Suppressor macrophage treated with lipopolysaccharide for 4 hours (primary cell): ENCODE data around the gene ABL1.
"Not testable (repeated sequence)": the region's sequence is repeated elsewhere in the genome, so short reads cannot be mapped to it uniquely, and the experiment has no call there.

ENCODE experiments used
- DNase-seq: peaks from one replicate; pipeline ENCODE4 v3.0.0-alpha.2; 2020

The ABL1 gene

DNA sequence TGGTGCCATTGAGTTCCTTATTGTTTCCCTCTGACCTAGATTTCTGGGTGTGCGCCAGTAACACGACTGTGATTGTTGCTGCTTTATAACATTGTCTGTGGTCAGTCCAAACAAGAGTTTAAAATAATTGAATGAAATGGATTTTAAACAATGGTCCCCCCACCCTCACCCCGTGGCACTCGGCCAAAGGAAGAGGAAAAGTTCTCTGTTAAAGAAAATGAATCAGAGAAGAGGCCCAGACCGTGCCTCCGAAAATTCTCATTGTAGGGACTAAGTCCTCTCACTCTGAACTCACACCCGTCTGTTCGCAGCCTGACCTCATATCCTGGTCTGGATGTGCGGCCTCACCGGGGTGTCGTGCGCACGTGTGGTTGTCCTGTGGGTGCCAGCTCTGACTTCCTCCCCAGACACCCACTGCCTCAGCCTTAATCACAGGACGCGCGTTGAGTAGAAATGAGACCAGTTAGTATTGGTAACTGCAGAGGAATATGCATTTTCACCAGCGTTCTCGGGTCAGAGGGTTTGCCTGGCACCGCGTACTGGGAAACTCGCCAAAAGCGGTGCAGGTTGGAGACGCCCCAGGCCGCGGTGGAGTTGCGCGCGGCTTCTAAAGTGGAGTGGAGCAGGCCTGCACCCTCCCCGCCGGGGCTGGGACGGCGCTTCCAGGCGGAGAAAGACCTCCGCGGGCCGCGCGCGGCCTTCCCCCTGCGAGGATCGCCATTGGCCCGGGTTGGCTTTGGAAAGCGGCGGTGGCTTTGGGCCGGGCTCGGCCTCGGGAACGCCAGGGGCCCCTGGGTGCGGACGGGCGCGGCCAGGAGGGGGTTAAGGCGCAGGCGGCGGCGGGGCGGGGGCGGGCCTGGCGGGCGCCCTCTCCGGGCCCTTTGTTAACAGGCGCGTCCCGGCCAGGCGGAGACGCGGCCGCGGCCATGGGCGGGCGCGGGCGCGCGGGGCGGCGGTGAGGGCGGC lies at the start of gene ABL1:
Gene ABL1, plus strand, starts transcription at position 884 of the 966 bp plus-strand sequence. CDS start 193 bp downstream, outside the sequence.
- DNase-seq: peak; percentile 82

DNA sequence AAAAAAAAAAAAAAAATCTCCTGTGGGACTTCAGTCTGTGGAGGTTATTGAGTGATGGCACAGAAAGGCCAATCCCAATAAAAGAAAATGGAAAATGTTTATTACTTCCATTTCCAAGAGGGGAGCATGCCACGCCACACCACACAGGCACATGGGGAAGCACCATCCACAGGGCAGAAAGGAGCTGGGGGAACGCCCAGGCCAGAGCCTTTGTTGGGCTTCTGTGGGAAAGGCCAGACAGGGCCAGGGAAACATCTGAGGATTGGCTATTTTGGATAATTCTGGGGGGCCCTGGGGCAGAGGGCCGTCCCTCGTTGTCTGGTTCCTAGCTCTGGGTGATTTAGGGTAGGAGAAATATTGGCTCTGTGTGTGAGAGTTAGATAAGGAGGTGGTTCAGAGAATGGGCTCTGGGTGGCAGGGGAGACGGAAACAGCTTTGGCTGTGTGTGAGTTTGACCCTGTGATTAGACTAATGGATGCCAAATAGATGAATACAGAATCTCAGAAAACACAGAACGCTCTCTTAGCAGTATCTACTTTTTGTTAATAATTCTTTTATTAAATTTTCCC lies 49.0 kb upstream of the ABL1 start:
- DNase-seq: no peak

- DNase-seq: no peak
These were observed 48.5 kb upstream of the ABL1 start for GRCh38 chr9:130786526-130786925.

- DNase-seq: no peak
These were observed 45.0 kb upstream of the ABL1 start for GRCh38 chr9:130789747-130790672.

- no peak for DNase-seq
These were observed 43.7 kb upstream of the ABL1 start for GRCh38 chr9:130791303-130791894.

DNA sequence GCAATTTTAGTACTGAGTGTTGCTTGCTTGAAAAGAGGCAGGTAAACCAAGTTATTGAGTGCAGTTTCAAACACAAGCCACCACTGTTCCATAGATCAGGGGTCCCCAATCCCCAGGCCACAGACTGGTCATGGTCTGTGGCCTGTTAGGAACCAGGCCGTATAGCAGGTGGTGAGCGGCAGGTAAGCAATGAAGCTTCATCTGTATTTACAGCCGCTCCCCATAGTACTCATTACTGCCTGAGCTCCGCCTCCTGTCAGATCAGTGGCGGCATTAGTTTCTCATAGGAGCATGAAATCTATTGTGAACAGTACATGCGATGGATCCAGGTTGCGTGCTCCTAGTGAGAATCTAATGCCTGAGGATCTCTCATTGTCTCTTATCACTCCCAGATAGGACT lies 41.5 kb upstream of the ABL1 start:
- no peak for DNase-seq

DNA sequence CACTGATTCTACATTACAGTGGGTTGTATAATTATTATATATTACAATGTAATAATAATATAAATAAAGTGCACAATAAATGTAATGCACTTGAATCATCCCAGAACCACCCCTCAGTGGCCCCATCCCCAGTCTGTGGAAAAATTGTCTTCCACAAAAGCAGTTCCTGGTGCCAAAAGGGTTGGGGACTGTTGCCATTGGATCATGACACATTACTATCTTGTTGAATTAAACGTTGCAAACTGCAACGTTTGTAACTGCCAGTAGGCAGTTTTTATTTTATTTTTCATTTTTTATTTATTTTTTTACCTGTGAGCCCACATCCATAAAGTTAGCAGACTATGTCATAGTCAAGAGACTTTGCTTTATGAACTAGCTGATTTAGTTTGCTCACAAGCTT lies 41.0 kb upstream of the ABL1 start:
- DNase-seq: not testable (repeated sequence)

DNA sequence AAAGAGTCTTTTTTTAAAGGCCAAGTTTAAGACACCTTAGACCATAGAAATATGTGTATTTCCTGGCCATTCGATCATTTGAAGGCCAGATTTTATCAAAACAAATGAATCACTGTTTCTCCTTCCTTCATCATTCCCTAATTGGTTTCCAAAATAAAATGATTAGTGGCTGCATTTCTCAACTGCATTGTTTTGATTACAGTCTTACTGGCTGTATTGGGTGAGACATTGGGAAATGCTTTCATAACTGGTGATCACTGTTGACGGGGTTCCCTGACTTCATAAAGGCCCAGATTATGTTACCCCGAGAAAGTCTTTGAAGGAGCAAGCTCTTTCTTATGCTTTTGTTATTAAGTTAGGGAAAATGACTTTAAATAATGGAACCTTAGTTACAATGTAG lies 40.6 kb upstream of the ABL1 start:
- DNase-seq: not testable (repeated sequence)

DNA sequence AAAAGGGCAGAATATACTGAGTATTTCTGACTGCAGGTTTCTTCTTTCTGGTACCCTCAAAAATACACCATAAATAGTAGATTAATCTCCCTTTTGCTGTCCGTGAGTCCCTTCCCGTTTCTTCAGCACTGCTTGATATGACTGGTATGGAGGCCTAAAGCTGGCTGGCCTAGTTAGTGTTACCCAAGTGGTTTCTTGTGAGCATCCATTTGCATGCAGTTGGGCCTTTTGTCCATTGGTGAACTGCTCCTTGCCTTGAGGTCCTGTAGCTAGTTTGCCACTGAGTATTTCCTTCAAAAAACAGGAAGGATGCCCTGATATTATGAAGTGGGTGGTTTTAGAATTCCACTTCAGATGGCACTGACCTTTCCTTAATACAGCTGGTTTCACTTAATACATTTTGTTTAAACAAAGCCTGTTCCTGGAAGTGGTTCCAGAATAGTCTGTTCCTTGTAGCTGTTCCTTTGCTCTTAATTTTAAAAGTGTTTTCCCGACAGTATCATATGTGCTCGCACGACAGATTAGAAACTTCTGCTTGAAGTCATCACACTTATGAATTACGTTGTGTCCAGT lies 40.0 kb upstream of the ABL1 start:
- DNase-seq: peak; percentile 8

GRCh38 chr9:130803116-130803515 lies 31.9 kb upstream of the ABL1 start:
- not testable (repeated sequence) for DNase-seq

DNA sequence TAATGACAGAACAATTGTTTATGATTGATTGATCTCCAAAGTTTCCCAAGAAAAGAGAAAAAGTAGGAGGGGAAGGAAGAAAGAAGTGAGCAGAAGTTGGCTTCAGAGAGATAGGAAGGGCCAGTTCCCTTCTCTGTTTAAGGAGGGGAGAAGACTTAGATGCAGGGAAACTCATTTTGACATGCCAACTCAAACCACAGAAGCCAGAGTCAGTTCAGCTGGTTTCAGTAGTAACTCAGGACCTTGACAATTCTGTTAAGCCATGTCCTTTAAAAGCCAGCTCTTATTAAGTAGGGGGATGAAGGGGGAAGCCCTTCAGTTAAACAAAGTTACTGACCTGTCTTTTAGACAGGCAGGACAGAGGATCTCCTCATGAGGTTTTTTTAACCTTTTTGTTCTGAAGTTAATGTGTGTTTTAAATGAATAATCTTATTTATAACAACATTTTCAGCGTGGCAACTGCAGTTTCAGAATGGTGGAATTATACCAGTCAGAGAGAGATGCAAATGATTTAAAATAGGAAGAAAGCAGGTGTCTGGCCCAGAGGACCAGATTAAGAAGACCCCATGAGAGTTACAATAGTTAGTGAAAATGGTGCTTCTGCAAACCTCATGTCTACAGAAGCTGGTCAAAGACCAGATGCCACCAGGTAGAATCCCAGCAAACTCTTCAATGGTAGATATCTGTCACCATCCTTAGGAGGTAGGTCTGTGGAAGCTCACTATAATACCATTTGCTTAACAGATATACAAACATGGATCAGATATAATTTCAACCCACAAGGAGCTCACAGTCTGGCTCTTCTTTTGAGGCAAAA lies 29.3 kb upstream of the ABL1 start:
- no peak for DNase-seq

GRCh38 chr9:130806327-130806716 lies 28.7 kb upstream of the ABL1 start:
- no peak for DNase-seq

GRCh38 chr9:130810609-130811136 lies 24.4 kb upstream of the ABL1 start:
- DNase-seq: no peak

GRCh38 chr9:130815242-130815808 lies 19.7 kb upstream of the ABL1 start:
- no peak for DNase-seq

DNA sequence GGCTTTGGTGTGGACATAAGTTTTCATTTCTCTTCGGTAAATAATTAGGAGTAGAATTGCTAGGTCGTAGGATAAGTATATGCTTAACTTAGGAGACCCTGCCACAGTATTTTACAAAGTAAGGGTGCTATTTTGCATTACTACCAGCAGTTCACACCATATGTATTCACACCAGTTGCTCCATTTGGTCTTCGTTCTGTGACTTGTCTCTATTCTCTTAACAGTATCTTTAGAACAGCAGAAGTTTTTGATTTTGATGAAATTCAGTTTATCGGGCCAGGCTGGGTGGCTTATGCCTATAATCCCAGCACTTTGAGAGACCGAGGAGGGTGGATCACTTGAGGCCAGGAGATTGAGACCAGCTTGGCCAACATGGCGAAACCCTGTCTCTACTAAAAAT lies 17.1 kb upstream of the ABL1 start:
- DNase-seq: no peak

DNA sequence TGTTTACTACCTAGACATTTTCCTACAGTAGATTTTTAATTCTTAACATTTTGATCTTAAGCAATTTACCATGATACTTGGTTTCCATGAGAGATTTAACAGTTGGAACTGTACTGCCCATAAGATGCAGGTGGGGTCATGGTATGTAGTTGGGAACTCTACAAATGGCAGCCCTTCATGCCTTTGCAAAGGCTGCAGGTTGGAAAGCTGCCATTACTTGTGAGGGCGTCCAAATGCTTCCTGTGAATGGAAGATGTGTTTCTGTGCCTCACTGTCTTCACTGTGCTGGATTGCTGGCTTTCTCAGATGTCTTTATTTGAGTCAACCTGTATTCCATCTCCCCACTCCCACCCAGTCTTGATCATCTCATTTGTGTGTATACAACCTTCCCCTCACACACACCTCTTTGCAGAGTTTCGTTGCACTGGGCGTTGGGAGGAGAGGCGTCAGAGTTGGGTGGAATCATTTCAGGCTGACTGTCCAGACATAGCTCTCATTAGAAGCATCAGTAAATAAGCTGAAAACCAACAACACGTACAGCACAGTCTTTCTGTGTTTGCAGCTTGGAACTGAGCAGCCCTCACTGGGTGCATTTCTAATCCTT lies 14.8 kb upstream of the ABL1 start:
- no peak for DNase-seq

- DNase-seq: no peak
These were observed 11.6 kb upstream of the ABL1 start for GRCh38 chr9:130823435-130823834.

DNA sequence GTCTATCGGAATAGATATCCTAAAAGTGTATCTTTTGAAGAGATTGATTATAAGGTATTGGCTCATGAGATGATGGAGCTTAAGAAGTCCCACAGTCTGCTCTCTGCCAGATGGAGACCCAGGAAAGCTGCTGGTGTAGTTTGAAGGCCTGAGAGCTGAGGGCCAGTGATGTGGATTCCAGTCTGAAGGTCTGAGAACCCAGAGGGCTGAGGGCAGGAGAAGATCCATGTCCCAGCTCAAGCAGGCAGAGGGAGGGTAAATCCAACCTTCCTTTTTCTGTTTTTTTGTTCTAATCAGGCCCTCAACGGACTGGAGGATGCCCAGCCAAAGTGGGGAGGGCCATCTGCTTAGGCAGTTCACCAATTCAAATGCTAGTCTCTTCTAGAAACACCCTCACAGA lies 11.0 kb upstream of the ABL1 start:
- no peak for DNase-seq

DNA sequence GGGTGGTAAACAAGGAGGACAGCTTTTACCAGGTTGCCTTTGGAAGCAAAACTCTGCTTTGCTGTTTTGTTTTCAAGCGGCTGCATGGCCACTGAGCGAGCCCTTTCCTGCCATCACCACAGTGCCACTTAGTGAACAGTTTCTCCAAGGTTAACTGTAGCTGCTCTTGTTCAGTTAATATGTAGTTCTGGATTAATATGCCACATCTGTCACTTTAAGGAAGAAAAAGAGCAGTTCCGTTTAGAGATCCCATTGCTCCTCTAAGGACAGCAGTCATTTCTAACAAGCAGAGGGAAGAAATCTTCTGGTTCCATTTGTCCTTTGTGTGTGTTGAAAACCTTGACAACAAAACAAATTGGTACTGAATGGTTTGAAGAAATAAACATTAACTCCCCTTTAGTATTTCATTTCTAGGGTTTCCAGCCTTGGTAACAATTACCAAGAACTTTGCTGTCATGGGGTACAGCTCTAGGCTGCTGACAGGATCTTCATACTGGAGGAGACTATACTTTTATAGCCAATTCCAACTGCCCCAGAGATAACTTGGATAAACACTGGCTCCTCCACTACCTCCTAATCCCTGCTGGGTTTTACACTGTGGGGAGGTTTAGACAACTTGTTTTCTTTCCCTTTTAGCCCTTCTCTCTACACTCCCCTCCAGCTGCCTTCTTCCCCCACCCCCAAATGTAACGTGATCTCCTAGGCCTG lies 10.3 kb upstream of the ABL1 start:
- DNase-seq: no peak

- no peak for DNase-seq
These were observed 9.8 kb upstream of the ABL1 start for GRCh38 chr9:130825351-130825651.
